Neural cell (in vitro differentiated cells): ENCODE measurements around the gene FBXO2. TPM values are rescaled to one million over a fixed set of nuclear protein-coding genes. Genes with fewer than 3 reads are reported as not detected.

Source experiments
- H2AFZ ChIP-seq: fragments of 200-600, 300-800 bp; sonication (generic), shearing (Covaris generic); 2 replicates; pipeline ENCODE4 v1.6.0; 2014; ENCODE audit warnings: low read depth, mild to moderate bottlenecking, antibody characterized with exemption, low read length, moderate library complexity
- H3F3A ChIP-seq: fragments of 200-600 bp; shearing (Covaris generic); 2 replicates; pipeline ENCODE4 v1.6.1; 2016; ENCODE audit warnings: mild to moderate bottlenecking, moderate library complexity, mixed read lengths, antibody characterized with exemption, low read length; ENCODE audit not compliant: insufficient read depth, poor library complexity, severe bottlenecking
- H3K27ac ChIP-seq: fragments of 200-600, 300-800 bp; sonication (generic), shearing (Covaris generic); 2 replicates; pipeline ENCODE4 v1.5.1; 2014; ENCODE audit warnings: mild to moderate bottlenecking, low read length, moderate library complexity
- H3K27me3 ChIP-seq: fragments of 300-800, 200-600 bp; sonication (generic), shearing (Covaris generic); 2 replicates; pipeline ENCODE4 v1.6.0; 2014; ENCODE audit warnings: mild to moderate bottlenecking, low read depth, low read length, moderate library complexity; ENCODE audit not compliant: insufficient read depth
- H3K36me3 ChIP-seq: fragments of 300-800, 200-600 bp; sonication (generic), shearing (Covaris generic); 2 replicates; pipeline ENCODE4 v1.5.1; 2014; ENCODE audit warnings: mild to moderate bottlenecking, antibody characterized with exemption, low read length, moderate library complexity; ENCODE audit not compliant: insufficient read depth
- H3K4me2 ChIP-seq: fragments of 300-800, 200-600 bp; sonication (generic), shearing (Covaris generic); 2 replicates; pipeline ENCODE4 v1.6.0; 2014; ENCODE audit warnings: mild to moderate bottlenecking, low read length
- H3K4me3 ChIP-seq: fragments of 300-800, 200-600 bp; sonication (generic), shearing (Covaris generic); 2 replicates; pipeline ENCODE4 v1.5.1; 2014; ENCODE audit warnings: mild to moderate bottlenecking, low read length, moderate library complexity
- H3K79me2 ChIP-seq: fragments of 200-600 bp; shearing (Covaris generic); replicated peaks from 2 replicates; pipeline ENCODE4 v1.6.0; 2014; ENCODE audit warnings: mild to moderate bottlenecking, low read length, moderate library complexity; ENCODE audit not compliant: insufficient read depth
- H3K9ac ChIP-seq: fragments of 300-800, 200-600 bp; sonication (generic), shearing (Covaris generic); 2 replicates; pipeline ENCODE4 v1.6.1; 2016; ENCODE audit warnings: mild to moderate bottlenecking, low read length, mixed read lengths
- H3K9me2 ChIP-seq: fragments of 200-600 bp; shearing (Covaris generic); 2 replicates; pipeline ENCODE4 v1.6.1; 2016; ENCODE audit warnings: mild to moderate bottlenecking, low read length, mixed read lengths; ENCODE audit not compliant: insufficient read depth
- H3K9me3 ChIP-seq: fragments of 200-600, 300-800 bp; sonication (generic), shearing (Covaris generic); 2 replicates; pipeline ENCODE4 v1.6.1; 2016; ENCODE audit warnings: mild to moderate bottlenecking, mixed run types, low read length, moderate library complexity, mixed read lengths
- H4K20me1 ChIP-seq: fragments of 200-600 bp; shearing (Covaris generic); 2 replicates; pipeline ENCODE4 v1.6.1; 2016; ENCODE audit warnings: mild to moderate bottlenecking, mixed run types; ENCODE audit not compliant: insufficient read depth
- EP300 ChIP-seq: fragments of 450-650 bp; conservative IDR thresholded peaks from 2 replicates; pipeline ENCODE4 v1.6.1; 2014; ENCODE audit warnings: antibody characterized with exemption, mild to moderate bottlenecking, moderate library complexity; ENCODE audit not compliant: poor library complexity, severe bottlenecking
- EZH2 ChIP-seq: fragments of 200-600, 300-800 bp; shearing (Covaris generic), sonication (generic); IDR thresholded peaks from 2 replicates; pipeline ENCODE4 v1.6.1; 2014; ENCODE audit warnings: antibody characterized with exemption, low read length, borderline replicate concordance, mild to moderate bottlenecking; ENCODE audit not compliant: insufficient read depth, poor library complexity, severe bottlenecking
- MXI1 ChIP-seq: fragments of 450-650 bp; conservative IDR thresholded peaks from 2 replicates; pipeline ENCODE4 v1.6.1; 2014; ENCODE audit warnings: antibody characterized with exemption, mild to moderate bottlenecking; ENCODE audit not compliant: poor library complexity, severe bottlenecking
- POLR2AphosphoS5 ChIP-seq: IDR thresholded peaks from 2 replicates; pipeline ENCODE4 v1.6.1; 2012
- RAD21 ChIP-seq: fragments of 450-650 bp; conservative IDR thresholded peaks from 2 replicates; pipeline ENCODE4 v1.6.1; 2014; ENCODE audit warnings: antibody characterized with exemption, mild to moderate bottlenecking, moderate library complexity
- SMC3 ChIP-seq: fragments of 450-650 bp; conservative IDR thresholded peaks from 2 replicates; pipeline ENCODE4 v1.6.1; 2014; ENCODE audit warnings: antibody characterized with exemption, mild to moderate bottlenecking, moderate library complexity; ENCODE audit not compliant: poor library complexity
- TAF1 ChIP-seq: IDR thresholded peaks from 2 replicates; pipeline ENCODE4 v1.6.1; 2012; ENCODE audit warnings: low read depth
- polyA plus RNA-seq: library from polyadenylated mRNA; depleted of rRNA; stranded (reverse); fragments of >200 nt; gene quantifications from 2 replicates; pipeline ENCODE4 v1.2.3, GENCODE V29; 2014
- TF ChIP-seq, protein P1 (sequence below): fragments of 450-650 bp; IDR thresholded peaks from 2 replicates; pipeline ENCODE4 v1.5.1; 2014; ENCODE audit warnings: antibody characterized with exemption, mild to moderate bottlenecking, moderate library complexity; ENCODE audit not compliant: poor library complexity, severe bottlenecking
- TF ChIP-seq, protein P2 (sequence below): IDR thresholded peaks from 2 replicates; pipeline ENCODE4 v1.6.1; 2012; ENCODE audit warnings: borderline replicate concordance

The FBXO2 gene
- polyA plus RNA-seq, 1 donor from 2014 or later, result 16.6 TPM

DNA sequence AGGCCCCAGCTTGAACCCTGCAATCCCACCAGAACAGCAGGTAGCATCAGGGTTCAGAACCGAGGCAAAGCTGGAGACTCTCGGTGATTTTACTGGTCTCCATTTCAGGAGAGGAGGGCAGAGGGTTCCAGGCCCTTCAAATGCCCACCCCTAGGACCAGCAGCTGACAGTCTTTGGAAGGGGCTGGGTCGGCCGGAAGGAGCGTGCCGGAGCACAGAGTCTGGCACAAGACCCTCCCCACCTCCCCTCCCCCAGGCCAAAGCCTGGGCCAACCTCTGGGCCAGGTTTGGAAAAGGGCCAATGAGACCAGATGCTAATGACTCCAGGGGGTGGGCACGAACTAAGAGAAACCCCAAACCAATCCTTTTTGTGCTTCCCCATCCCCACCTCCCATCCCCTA lies 6.9 kb downstream of the FBXO2 start:
- H4K20me1 ChIP-seq, result no peaks in the 10 kb centered on the region
- no peak overlapping the region for H3K4me2 ChIP-seq
- H3K4me3 ChIP-seq, result no peak overlapping the region
- H3K9ac ChIP-seq, result no peak overlapping the region
- H3K27ac ChIP-seq, result no peak overlapping the region
- H3K9me3 ChIP-seq, result no peaks in the 10 kb centered on the region
- no peaks in the 10 kb centered on the region for H3K27me3 ChIP-seq
- H3K36me3 ChIP-seq, result no peaks in the 10 kb centered on the region
- no peak for TF ChIP-seq MXI1
- no peak for TF ChIP-seq POLR2AphosphoS5
- TF ChIP-seq EP300, result no peak
- TF ChIP-seq TAF1, result no peak
- TF ChIP-seq, protein P1, sequence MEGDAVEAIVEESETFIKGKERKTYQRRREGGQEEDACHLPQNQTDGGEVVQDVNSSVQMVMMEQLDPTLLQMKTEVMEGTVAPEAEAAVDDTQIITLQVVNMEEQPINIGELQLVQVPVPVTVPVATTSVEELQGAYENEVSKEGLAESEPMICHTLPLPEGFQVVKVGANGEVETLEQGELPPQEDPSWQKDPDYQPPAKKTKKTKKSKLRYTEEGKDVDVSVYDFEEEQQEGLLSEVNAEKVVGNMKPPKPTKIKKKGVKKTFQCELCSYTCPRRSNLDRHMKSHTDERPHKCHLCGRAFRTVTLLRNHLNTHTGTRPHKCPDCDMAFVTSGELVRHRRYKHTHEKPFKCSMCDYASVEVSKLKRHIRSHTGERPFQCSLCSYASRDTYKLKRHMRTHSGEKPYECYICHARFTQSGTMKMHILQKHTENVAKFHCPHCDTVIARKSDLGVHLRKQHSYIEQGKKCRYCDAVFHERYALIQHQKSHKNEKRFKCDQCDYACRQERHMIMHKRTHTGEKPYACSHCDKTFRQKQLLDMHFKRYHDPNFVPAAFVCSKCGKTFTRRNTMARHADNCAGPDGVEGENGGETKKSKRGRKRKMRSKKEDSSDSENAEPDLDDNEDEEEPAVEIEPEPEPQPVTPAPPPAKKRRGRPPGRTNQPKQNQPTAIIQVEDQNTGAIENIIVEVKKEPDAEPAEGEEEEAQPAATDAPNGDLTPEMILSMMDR, result no peak
- no peak for TF ChIP-seq EZH2
- TF ChIP-seq SMC3, result no peak
- TF ChIP-seq, protein P2, sequence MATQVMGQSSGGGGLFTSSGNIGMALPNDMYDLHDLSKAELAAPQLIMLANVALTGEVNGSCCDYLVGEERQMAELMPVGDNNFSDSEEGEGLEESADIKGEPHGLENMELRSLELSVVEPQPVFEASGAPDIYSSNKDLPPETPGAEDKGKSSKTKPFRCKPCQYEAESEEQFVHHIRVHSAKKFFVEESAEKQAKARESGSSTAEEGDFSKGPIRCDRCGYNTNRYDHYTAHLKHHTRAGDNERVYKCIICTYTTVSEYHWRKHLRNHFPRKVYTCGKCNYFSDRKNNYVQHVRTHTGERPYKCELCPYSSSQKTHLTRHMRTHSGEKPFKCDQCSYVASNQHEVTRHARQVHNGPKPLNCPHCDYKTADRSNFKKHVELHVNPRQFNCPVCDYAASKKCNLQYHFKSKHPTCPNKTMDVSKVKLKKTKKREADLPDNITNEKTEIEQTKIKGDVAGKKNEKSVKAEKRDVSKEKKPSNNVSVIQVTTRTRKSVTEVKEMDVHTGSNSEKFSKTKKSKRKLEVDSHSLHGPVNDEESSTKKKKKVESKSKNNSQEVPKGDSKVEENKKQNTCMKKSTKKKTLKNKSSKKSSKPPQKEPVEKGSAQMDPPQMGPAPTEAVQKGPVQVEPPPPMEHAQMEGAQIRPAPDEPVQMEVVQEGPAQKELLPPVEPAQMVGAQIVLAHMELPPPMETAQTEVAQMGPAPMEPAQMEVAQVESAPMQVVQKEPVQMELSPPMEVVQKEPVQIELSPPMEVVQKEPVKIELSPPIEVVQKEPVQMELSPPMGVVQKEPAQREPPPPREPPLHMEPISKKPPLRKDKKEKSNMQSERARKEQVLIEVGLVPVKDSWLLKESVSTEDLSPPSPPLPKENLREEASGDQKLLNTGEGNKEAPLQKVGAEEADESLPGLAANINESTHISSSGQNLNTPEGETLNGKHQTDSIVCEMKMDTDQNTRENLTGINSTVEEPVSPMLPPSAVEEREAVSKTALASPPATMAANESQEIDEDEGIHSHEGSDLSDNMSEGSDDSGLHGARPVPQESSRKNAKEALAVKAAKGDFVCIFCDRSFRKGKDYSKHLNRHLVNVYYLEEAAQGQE, result no peak
- TF ChIP-seq RAD21, result no peak
- H3K9me2 ChIP-seq, result no peaks in the 10 kb centered on the region
- no peaks in the 10 kb centered on the region for H3K79me2 ChIP-seq
- no peaks in the 10 kb centered on the region for H3F3A ChIP-seq
- H2AFZ ChIP-seq, result no peak overlapping the region

DNA sequence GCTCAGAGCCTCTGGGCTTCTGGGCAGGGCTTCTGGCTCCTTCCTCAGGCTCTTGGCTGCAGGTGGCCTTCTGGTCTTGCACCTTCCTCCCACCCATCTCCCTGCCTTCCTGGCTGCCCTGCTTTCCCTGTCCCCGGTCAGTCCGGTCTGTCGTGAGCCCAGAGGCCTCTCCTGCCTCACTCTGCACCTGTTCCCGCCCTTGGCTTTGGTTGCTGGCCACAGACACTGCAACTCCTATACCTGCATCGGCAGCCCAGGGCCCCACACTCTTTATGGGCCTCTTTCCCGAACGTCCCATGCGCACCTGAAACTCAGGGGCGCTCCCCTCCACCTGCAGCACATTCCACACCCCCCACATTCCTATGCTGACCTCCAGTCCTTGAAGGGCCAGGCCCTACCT lies 7.9 kb downstream of the FBXO2 start:
- no peaks in the 10 kb centered on the region for H3K9me3 ChIP-seq
- no peak for TF ChIP-seq RAD21
- TF ChIP-seq, protein P2, result no peak
- TF ChIP-seq SMC3, result no peak
- TF ChIP-seq EP300, result no peak
- no peak for TF ChIP-seq EZH2
- TF ChIP-seq, protein P1, result no peak
- TF ChIP-seq POLR2AphosphoS5, result no peak
- TF ChIP-seq TAF1, result no peak
- TF ChIP-seq MXI1, result no peak
- no peak overlapping the region for H2AFZ ChIP-seq
- H3K4me3 ChIP-seq, result no peak overlapping the region
- H4K20me1 ChIP-seq, result no peaks in the 10 kb centered on the region
- no peaks in the 10 kb centered on the region for H3F3A ChIP-seq
- no peaks in the 10 kb centered on the region for H3K36me3 ChIP-seq
- H3K9me2 ChIP-seq, result no peaks in the 10 kb centered on the region
- H3K9ac ChIP-seq, result no peak overlapping the region
- H3K79me2 ChIP-seq, result no peaks in the 10 kb centered on the region
- H3K4me2 ChIP-seq, result no peak overlapping the region
- no peak overlapping the region for H3K27ac ChIP-seq
- H3K27me3 ChIP-seq, result no peaks in the 10 kb centered on the region
